ENCODE measurements around the gene HCFC2.
A peak's percentile ranks its signal among the peaks of the same experiment; 100 is the strongest.
"Not testable (repeated sequence)": the region's sequence is repeated elsewhere in the genome, so short reads cannot be mapped to it uniquely, and the experiment has no call there.

The HCFC2 gene
- 19.5 to 39.9 (median 29.8) reads per million in 17 experiments for total RNA-seq

GRCh38 chr12:104064031-104064841 lies at the start of gene HCFC2:
HCFC2 (plus strand) TSS chr12:104064531; CDS start chr12:104064561, 30 bp downstream.
- DNase-seq: peak; percentile 90 to 96 (median 94)

DNA sequence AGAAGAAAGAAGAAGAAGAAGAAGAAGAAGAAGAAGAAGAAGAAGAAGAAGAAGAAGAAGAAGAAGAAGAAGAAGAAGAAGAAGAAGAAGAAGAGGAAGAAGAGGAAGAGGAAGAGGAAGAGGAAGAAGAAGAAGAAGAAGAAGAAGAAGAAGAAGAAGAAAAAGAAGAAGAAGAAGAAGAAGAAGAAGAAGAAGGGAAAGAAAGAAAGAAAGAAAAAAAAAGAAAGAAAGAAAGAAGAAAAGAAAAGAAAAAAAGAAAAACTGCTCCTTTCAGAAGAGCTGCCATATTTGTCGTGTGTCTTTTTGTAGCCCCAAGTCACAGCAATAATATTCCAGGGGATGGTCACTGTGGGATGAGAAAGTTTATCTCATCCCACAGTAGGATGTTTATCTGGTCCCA lies 42.5 kb upstream of the HCFC2 start:
- DNase-seq: not testable (repeated sequence)

DNA sequence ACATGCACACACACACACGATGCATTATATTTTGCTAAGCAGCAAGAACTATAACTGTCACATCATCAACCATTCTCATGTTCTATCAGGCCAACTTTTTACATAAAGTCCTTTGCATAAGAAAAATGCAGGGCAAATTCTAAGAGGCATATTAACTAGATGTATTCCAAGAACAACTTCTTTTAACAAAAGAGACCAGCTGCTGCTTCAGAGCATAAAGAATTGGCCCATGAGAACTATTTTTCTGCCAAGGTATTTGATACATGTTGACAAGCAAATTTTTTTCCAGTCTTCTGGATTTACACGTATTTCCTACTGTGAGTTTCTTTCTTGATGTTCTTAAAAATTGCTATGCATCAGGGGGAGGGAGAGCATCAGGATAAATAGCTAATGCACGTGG lies 41.5 kb upstream of the HCFC2 start:
- DNase-seq: no peak

DNA sequence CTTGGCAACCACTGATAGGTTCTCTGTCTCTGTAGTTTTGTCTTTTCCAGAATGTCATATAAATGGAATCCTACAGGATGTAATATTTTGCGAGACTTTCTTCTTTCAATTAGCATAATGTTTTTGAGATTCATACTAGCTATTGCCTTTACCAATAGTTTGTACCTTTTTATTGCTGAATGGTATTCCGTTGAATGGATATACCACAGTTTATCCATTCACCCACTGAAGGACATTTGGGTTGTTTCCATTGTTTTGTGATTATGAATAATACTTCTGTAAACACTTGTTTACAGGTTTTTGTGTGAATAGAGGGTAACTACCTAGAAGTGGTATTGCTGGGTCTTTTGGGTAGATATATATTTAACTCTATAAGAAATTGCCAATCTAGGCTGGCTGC lies 40.6 kb upstream of the HCFC2 start:
- no peak for DNase-seq

DNA sequence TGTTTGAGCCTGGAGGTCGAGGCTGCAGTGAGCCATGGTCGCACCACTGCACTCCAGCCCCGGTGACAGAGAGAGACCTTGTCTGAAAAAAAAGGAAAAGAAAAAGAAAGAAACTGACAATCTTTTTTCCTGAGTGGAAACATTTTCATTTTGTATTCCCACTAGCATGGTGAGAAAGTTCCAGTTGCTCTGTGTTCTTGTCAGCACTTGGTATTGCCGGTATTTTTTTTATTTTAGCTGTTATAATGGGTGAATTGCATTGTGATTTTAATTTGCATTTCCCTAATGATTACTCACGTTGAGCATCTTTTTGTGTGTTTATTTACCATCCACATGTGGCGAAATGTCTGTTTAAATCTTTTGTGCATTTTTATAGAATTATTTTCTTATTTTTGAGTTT lies 40.0 kb upstream of the HCFC2 start:
- no peak for DNase-seq

DNA sequence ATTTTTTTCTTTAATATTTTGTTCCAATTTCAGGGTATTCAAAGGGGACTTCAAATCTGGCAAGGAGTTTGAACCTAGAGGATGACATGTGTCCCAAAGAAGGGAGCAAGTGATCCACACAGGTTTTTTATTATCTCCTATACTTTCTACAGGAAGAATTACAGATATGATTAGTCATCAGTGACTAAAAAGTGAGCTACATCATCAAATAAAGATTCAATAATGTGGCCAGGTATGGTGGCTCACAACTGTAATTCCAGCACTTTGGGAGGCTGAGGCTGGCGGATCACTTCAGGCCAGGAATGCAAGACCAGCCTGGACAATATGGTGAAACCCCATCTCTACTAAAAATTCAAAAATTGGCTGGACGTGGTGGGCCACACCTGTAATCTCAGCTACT lies 38.6 kb upstream of the HCFC2 start:
- no peak for DNase-seq

DNA sequence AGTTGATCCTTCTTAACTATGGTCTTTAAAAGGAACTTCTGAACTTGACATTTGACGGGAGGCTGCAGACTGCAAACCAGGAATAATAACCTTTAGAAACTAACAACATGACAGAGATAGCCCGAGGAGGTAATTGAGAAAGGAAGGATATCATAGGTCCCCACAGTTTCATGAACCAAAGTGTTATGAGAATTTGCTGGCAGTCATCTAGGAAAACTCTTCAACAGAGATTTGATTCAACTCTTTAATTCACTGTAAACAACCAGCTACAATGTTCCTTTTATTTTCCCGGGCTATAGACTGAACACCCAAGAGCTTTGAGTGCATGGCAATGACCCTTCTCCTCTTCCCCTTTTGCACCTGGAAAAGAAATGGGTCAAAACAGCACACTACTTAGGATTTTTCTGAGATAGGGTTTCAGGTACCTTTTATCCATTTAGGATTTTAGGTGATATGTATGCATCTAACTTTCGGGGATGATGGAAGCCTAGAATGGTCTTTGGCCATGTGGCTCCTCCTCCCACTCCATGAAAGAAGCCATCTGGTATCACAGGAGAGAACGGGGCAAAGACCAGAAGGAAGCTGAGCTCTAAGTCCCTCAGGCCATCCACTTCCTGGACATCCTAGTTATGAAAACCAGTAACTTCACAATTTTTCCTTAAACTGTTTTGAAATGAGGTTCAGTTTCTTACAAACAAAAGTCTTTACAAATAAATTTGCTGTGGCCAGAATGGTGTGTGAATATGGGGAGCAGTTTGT lies 37.3 kb upstream of the HCFC2 start:
- DNase-seq: no peak

GRCh38 chr12:104030596-104030995 lies 33.7 kb upstream of the HCFC2 start:
- not testable (repeated sequence) for DNase-seq

- not testable (repeated sequence) for DNase-seq
Observed at GRCh38 chr12:104036143-104036542, 28.2 kb upstream of the HCFC2 start.

DNA sequence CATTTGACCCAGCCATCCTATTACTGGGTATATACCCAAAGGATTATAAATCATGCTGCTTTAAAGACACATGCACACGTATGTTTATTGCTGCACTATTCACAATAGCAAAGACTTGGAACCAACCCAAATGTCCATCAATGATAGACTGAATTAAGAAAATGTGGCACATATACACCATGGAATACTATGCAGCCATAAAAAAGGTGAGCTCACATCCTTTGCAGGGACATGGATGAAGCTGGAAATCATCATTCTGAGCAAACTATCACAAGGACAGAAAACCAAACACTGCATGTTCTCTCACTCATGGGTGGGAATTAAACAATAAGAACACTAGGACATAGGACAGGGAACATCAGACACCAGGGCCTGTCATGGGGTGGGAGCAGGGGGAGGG lies 24.6 kb upstream of the HCFC2 start:
- not testable (repeated sequence) for DNase-seq

DNA sequence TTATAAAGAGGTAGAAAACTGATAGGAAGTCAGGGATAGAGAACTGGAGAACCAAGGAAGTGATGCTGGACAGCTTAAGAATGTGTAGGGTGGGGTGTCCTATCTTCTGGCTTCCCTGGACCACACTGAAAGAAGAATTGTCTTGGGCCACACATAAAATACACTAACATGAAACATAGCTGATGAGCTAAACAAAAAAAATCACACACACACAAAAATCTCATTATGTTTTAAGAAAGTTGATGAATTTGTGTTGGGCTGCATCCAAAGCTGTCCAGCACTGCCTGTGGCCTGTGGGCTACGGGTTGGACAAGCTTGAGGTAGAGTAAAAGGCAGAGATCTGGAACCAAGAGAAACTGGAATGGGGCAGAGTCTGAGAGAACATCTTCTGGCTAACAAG lies 21.8 kb upstream of the HCFC2 start:
- DNase-seq: no peak

DNA sequence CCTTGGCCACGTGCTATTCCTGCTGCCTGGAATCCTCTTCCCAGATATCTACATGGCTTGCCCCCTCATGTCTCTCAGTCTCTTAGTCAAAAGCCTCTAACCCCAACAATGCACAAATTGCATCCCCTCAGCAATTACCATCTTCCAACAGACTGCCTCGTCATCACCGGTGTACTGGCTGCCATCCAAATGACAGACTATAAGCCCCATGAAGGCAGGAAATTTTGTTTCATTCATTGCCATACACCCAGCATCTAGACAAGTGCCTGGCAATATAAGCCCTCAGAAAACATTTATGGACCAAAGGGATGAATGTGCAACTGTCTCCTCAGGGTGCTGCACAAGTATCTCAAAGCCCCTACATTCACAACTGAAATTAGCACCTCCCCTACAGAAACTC lies 20.2 kb upstream of the HCFC2 start:
- DNase-seq: no peak

DNA sequence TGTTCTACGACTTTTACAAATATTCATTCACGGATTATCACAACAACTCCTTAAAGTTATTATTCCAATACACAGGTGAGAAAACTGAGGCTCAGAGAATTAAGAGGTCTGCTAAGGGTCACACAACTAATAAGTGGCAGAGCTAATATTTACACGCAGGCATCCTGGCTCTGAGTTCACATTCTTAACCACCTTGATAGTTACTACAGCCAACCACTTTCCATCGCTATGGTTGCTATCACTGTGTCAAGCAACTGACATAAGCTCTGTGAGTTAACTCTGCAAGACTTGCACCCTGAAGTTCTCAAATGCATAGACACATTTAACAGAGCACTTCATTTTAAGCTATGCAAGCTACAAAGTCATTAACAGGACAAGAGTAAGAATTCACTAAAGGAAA lies 18.0 kb upstream of the HCFC2 start:
- no peak for DNase-seq

GRCh38 chr12:104048162-104048561 lies 16.2 kb upstream of the HCFC2 start:
- no peak for DNase-seq

- no peak for DNase-seq
Observed at GRCh38 chr12:104048811-104049210, 15.5 kb upstream of the HCFC2 start.

- DNase-seq: no peak
Observed at GRCh38 chr12:104049278-104049902, 14.9 kb upstream of the HCFC2 start.

DNA sequence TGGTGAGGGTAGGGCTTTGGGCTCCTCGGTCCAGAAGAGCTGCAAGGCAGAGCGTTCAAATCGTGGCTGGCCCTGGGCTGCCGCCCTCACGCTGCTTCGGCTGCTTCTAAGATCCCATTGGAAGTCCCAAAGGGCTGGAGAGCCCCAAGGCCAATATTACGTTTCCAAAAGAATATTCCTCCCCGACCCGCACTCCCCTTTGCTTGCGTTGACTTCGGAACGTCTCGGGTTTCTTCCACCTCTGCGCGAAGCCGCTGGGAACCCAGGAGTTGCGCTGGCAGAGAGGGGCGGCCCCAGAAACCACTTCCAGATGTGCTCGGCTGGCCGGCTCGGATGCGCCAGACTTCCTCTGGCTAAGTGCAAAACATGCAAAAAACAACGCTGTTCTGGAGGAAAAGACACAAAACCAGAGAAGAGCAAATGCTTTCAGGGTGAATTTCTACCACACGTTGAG lies 14.4 kb upstream of the HCFC2 start, which contains the start of gene GLT8D2:
Gene GLT8D2, minus strand, starts transcription at position 285 of the 454 bp plus-strand sequence. CDS start 30,539 bp downstream, outside the sequence.
- peak in 3 of 4 experiments; percentile 10 to 44 (median 35) for DNase-seq

- no peak for DNase-seq
Observed at GRCh38 chr12:104050436-104050835, 13.9 kb upstream of the HCFC2 start.

GRCh38 chr12:104054681-104055346 lies 9.5 kb upstream of the HCFC2 start:
- DNase-seq: no peak

- DNase-seq: no peak
Observed at GRCh38 chr12:104055686-104056388, 8.5 kb upstream of the HCFC2 start.

- DNase-seq: no peak
Observed at GRCh38 chr12:104056419-104056972, 7.8 kb upstream of the HCFC2 start.
